NCI-H345 (cell line): ENCODE results near the gene GALNT4.

Experiments
- DNase-seq: peaks from one replicate; lab custom pipeline; 2025; lab: John Stamatoyannopoulos, UW

GALNT4 gene

DNA sequence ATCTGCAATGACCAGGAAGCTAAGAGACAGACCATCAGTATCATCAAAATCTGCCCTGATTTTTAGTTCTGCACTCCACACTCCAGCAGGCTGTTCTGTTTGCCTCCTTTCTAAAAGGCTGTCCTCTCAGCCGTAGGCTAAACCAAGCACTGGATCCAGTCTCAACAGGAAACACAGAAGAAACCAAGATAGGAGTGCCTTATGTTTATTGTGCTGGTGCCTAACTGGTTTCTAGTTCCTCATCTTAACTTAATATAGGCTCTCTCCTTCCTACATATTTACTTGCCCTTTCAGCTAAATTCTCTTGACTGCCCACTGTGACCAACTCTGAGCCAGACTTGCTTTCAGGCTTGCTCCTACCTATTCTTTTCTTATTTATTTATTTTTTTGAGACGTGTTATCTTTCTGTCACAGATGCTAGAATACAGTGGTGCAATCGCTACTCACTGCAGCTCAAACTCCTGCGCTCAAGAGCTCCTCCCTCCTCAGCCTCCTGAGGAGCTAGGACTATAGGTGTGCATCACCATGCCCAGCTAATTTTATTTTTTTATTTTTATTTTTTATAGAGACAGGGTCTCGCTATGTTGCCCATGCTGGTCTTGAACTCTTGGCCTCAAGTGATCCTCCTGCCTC is 30.8 kb downstream of the GALNT4 start:
- DNase-seq, result no peak

DNA sequence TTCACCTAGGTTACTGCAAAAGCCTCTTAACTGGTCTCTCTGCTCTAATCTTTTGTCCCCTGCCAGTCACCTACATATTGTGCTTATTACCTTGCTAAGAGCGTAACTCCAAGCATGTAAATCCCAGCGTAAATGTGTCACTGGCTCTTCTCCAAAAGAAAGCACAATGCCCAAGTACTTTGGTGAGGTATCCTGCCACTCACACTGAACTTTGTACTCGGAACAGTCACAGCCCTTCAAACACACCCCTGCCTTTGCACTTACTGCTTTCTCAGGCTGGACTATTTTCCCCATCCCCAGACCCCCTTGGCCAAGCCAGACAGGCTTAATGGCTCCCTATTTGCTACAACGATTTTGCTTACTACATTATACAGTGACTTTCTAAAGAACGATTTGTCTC is 31.7 kb downstream of the GALNT4 start:
- DNase-seq, result peak; percentile 10

DNA sequence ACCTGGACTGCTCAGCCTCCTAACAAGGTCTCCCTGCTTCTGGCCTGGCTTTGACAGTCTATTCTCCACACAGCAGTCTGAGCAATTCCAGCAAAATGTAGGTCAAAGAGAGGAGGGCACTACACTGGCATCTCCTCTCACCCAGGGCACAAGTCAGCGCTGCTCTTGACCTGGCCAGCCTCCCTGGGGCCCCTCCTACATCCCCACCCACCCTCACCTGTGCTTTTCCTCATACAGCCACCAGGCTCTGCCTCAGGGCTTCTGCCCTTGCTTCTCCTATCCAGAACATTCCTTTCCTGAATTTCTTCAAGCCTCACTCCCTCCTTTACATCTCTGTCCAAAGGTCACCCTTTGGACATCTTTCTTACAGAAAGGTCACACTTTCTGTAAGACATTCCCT is 33.7 kb downstream of the GALNT4 start:
- no peak for DNase-seq

DNA sequence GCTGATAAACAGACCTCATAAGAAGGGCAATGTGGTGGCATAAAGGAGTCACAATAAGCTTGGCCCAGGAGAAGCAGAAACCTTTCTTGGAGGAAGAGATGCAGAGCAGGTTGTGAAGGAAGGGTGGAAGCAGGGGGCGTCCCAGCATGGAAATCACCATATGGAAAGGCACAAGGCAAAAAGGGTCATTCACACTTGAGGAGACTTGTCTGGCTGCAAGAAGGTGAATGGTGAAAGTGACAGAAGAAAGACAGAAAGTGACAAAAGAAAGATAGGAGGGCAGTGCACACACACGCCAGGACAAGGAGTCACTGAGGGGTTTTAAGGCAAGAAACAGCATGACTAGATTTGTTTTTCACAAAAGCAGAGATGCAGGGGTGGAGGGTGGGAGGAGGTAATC is 38.3 kb downstream of the GALNT4 start:
- DNase-seq, result no peak

DNA sequence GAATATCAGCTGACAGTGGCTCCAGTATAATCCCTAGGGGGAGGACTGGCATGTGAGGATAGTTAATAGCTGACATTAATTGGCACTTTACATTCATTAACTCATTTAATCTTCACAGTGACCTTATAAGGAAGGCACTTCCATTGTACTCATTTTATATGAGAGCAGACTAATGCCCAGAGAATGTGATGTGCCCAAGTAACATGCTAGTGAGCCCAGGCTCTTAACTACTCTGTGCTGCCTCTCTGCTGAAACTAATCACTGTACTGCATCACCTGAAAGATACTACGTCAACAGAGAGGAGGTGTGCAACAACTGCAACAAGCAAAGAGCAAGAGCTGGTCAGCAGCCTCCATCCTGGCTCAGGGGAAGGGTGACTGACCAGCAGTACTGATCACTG is 40.1 kb downstream of the GALNT4 start:
- DNase-seq, result no peak

DNA sequence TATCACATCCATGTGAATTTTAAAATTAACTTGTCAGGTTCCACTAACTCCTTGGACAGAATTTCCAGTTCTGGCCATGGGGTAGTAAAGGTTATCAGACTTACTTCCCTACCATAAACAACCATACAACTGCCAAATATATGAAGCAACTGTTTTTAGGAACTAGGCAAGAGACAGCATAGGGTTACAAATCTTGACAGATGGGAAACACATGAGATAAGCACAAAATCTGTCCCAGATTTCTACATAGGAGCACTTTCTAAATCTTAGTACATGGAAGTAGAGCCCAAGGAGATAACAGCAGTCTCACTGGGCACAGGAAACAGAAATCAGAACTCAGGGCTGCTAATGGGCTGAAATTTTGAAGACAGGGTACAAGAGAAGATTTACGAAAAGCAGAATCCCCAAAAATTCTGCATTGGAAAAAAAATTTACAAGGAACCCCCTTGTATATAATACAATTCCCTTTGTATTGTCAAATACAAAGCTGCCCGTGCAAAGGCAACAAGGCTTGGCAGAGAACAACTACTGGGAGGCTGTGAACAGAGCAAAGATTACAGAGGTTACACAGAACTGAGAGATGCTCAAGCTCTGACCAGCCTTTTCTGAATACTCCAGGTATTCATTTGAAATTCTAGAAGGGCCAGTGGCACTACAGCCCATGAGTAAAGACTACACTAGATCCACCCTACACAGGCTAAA is 43.2 kb downstream of the GALNT4 start:
- DNase-seq, result no peak

DNA sequence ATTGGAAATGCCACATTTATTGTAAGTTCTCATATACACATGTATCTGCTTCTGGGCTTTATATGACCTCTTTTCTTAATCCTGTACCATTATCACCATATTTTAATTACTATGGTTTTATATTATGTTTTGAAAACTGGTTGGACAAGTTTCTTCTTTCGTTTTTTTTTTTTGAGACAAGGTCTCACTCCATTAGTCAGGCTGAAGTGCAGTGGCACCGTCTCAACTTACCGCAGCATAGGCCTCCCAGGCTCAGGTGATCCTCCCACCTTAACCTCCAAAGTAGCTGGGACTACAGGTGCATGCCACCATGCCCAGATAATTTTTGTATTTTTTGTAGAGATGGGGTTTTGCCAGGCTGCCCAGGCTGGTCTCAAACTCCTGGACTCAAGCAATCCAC is 44.6 kb downstream of the GALNT4 start:
- no peak for DNase-seq

DNA sequence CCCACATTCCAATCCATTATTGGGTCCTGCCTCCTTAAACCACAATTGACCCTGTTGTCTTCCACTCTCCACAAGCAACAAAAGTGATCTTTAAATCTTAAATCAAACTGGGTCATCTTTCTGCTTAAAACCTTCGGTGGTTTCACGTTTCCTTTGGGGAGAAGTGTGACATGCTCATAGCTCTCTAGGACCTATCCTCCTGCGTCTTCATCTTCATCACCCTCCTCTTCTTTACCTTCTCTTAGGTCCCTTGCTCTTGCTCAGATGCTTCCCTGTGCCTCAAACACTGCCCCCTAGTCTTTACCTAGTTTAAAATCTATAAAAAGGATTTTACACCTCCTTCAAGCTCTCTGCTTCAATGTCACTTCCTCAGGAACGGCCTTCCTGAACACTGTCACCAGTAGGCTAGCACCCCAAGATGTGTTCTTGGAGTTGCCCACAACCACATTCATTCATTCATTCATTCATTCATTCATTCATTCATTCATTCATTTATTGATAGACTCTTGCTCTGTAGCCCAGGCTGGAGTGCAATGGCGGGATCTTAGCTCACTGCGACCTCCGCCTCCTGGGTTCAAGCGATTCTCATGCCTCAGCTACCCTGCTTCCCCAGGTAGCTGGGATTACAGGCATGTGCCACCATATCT is 46.8 kb downstream of the GALNT4 start:
- no peak for DNase-seq

DNA sequence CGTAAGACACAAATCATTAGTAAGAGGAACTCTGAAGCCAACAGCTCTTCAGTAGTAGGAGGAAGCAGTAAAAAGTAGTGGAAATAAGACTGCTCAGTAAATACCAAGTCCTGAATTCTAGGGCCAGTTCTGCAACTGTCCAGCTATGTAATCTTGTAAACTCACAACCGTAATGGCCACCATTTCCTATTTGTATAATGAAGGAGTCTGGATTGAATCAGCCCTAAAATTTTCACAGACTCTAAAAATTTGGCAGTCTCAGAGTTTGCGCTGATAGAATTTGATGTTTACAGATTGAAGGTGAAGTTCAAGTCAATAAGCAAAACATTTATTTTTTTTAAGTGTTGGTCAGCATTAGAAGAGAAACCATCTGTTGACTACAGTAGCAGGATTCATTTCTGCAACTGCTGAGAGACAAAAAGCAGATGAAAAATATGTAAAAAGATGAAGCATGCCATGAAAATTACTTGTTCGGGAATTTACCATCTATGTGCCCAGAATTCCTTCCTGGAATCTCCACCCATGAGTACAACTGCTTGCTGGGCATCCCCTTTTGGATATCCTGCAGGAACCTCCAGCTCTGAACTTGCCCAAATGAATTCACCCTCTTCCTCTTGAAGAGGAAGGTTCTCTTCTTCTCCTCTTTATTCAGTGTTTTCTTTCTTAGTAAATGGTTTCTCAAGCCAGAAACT is 47.5 kb downstream of the GALNT4 start:
- DNase-seq, result no peak

DNA sequence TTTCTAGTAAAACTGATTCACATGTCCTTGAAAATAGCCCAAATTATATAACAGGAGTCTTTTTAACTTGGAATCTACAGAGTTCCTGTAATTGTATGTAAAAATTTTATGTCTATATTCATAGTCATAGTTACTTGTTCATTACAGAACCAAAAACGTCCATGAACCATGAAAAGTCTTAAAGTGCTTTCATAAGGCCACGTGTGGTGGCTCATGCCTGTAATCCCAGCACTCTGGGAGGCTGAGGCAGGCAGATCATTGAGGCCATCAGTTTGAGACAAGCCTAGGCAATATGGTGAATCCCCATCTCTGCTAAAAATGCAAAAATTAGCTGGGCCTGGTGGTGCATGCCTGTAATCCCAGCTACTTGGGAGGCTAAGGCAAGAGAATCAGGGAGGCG is 48.4 kb downstream of the GALNT4 start:
- DNase-seq, result no peak

DNA sequence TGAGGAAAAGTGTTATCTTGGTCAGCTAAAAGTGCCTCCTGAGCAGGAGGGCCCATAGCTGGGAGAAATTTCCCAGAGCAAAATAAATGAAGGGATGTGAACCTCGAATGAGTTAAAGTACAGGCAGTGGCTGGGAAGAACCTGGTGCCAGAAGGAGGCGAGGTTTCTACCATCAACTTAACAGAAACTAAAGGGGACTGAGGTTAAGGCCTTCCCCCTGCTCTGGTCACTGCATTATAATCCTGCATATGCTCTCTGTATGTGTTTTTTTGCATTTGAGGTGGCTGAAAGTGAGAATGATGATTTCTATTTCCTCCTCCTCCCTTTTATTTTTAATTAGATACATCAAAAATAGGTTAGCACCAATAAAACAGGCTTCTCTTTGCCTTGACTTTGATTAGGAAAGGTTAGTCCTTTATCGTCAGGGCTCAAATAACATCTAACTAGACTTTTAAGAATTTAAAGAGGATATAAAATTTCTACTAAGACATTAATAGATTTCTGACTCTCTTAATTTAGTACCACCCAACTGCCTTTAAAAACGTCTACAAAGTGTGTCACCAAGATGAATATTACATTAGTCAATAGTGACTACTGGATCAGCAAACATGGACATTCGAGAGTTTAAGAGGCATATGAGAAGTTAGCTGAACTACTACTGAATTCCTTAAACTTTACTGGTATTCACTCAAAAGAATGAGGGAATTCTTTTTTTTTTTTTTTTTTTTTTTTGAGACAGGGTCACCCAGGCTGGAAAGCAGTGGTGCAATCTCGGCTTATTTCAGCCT is 49.2 kb downstream of the GALNT4 start:
- no peak for DNase-seq

DNA sequence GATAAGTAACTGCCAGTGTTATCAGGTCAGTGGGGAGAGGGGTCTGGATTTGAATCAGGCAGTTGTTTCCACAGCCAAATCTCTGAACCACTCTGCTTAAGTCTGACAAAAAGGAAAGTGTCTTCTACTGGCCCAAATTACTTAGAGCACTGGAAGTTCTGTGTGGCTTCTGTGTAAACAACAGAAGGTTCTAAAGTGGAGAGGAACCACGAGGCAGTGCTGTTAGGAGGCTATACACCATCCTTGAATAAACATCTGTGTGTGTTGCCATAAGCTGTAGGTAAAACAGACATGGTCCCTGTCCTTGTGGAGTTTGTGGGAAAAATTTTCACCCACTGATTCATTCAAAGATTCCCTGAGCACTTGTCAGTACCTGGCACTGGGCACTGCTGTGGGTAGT is 50.0 kb downstream of the GALNT4 start:
- DNase-seq, result no peak
